Liver (tissue), 3 donors: ENCODE measurements around the gene USF2.

ENCODE experiments used
- GABPA ChIP-seq, 2 donors: IDR thresholded peaks in 1 of 2; conservative IDR thresholded peaks in 1 of 2; 2 replicates each; pipeline ENCODE4 v1.6.1; 2016; ENCODE audit warnings: antibody characterized with exemption in 2 of 2, mild to moderate bottlenecking in 1 of 2, moderate library complexity in 1 of 2
- NR2F2 ChIP-seq: IDR thresholded peaks from 2 replicates; pipeline ENCODE4 v1.6.1; 2016; ENCODE audit warnings: antibody characterized with exemption
- RAD21 ChIP-seq, 2 donors: IDR thresholded peaks; 2 replicates each; pipeline ENCODE4 v1.6.1; 2016; ENCODE audit warnings: antibody characterized with exemption in 2 of 2, mild to moderate bottlenecking in 2 of 2
- SP1 ChIP-seq: IDR thresholded peaks from 2 replicates; pipeline ENCODE4 v1.6.1; 2018; ENCODE audit warnings: antibody characterized with exemption, mild to moderate bottlenecking
- TAF1 ChIP-seq: conservative IDR thresholded peaks from 2 replicates; pipeline ENCODE4 v1.6.1; 2016; ENCODE audit warnings: antibody characterized with exemption, mild to moderate bottlenecking
- YY1 ChIP-seq: IDR thresholded peaks from 2 replicates; pipeline ENCODE4 v1.6.1; 2016; ENCODE audit warnings: antibody characterized with exemption, mild to moderate bottlenecking
- TF ChIP-seq, protein P1 (sequence below): IDR thresholded peaks from 2 replicates; pipeline ENCODE4 v1.6.1; 2016; ENCODE audit warnings: antibody characterized with exemption, mild to moderate bottlenecking
- TF ChIP-seq, protein P2 (sequence below): IDR thresholded peaks from 2 replicates; pipeline ENCODE4 v1.6.1; 2016; ENCODE audit warnings: antibody characterized with exemption
- TF ChIP-seq, protein P3 (sequence below): IDR thresholded peaks from 2 replicates; pipeline ENCODE4 v1.6.1; 2016; ENCODE audit warnings: antibody characterized with exemption
- TF ChIP-seq, protein P4 (sequence below): fragments of 150-350 bp; IDR thresholded peaks from 2 replicates; pipeline ENCODE4 v1.5.1; 2017; ENCODE audit warnings: improper control_type of control experiment, low read depth, low read length; ENCODE audit not compliant: missing input control
- TF ChIP-seq, protein P5 (sequence below): IDR thresholded peaks from 2 replicates; pipeline ENCODE4 v1.6.1; 2016; ENCODE audit warnings: antibody characterized with exemption
- donor health status: healthy.
- donor health status: healthy.

DNA sequence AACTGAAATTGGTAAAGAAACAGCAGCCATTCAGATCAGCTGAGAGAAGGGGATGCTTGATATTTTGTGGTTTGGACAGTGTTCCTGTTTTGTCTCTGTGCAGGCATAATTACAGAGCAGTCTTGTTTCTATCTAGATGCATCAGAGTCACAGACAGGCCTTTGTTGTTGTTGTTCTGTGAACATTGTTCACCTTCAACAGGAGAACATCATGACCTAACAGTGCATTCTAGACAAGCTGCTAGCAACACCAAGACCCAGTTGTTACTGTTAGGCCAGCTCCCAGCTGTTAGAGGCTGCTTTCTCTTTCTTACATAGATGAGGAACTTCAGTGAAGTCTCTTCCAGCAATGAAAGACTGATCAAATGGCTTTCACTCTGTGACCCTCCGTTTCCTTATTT lies 28.4 kb upstream of the USF2 start:
- TF ChIP-seq, protein P1, sequence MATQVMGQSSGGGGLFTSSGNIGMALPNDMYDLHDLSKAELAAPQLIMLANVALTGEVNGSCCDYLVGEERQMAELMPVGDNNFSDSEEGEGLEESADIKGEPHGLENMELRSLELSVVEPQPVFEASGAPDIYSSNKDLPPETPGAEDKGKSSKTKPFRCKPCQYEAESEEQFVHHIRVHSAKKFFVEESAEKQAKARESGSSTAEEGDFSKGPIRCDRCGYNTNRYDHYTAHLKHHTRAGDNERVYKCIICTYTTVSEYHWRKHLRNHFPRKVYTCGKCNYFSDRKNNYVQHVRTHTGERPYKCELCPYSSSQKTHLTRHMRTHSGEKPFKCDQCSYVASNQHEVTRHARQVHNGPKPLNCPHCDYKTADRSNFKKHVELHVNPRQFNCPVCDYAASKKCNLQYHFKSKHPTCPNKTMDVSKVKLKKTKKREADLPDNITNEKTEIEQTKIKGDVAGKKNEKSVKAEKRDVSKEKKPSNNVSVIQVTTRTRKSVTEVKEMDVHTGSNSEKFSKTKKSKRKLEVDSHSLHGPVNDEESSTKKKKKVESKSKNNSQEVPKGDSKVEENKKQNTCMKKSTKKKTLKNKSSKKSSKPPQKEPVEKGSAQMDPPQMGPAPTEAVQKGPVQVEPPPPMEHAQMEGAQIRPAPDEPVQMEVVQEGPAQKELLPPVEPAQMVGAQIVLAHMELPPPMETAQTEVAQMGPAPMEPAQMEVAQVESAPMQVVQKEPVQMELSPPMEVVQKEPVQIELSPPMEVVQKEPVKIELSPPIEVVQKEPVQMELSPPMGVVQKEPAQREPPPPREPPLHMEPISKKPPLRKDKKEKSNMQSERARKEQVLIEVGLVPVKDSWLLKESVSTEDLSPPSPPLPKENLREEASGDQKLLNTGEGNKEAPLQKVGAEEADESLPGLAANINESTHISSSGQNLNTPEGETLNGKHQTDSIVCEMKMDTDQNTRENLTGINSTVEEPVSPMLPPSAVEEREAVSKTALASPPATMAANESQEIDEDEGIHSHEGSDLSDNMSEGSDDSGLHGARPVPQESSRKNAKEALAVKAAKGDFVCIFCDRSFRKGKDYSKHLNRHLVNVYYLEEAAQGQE, result no peak
- TF ChIP-seq, protein P2, sequence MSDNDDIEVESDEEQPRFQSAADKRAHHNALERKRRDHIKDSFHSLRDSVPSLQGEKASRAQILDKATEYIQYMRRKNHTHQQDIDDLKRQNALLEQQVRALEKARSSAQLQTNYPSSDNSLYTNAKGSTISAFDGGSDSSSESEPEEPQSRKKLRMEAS, result no peak
- TF ChIP-seq, protein P3, sequence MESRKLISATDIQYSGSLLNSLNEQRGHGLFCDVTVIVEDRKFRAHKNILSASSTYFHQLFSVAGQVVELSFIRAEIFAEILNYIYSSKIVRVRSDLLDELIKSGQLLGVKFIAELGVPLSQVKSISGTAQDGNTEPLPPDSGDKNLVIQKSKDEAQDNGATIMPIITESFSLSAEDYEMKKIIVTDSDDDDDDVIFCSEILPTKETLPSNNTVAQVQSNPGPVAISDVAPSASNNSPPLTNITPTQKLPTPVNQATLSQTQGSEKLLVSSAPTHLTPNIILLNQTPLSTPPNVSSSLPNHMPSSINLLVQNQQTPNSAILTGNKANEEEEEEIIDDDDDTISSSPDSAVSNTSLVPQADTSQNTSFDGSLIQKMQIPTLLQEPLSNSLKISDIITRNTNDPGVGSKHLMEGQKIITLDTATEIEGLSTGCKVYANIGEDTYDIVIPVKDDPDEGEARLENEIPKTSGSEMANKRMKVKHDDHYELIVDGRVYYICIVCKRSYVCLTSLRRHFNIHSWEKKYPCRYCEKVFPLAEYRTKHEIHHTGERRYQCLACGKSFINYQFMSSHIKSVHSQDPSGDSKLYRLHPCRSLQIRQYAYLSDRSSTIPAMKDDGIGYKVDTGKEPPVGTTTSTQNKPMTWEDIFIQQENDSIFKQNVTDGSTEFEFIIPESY, result no peak
- TF ChIP-seq, protein P4, sequence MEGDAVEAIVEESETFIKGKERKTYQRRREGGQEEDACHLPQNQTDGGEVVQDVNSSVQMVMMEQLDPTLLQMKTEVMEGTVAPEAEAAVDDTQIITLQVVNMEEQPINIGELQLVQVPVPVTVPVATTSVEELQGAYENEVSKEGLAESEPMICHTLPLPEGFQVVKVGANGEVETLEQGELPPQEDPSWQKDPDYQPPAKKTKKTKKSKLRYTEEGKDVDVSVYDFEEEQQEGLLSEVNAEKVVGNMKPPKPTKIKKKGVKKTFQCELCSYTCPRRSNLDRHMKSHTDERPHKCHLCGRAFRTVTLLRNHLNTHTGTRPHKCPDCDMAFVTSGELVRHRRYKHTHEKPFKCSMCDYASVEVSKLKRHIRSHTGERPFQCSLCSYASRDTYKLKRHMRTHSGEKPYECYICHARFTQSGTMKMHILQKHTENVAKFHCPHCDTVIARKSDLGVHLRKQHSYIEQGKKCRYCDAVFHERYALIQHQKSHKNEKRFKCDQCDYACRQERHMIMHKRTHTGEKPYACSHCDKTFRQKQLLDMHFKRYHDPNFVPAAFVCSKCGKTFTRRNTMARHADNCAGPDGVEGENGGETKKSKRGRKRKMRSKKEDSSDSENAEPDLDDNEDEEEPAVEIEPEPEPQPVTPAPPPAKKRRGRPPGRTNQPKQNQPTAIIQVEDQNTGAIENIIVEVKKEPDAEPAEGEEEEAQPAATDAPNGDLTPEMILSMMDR, result no peak
- TF ChIP-seq RAD21 (IDR thresholded peaks at IDR 0.05), result no peak
- TF ChIP-seq SP1, result no peak
- no peak for TF ChIP-seq GABPA (IDR thresholded peaks at IDR 0.05 in 1 of 2, conservative IDR thresholded peaks at IDR 0.05 in 1 of 2)
- TF ChIP-seq TAF1, result no peak
- TF ChIP-seq YY1, result no peak
- TF ChIP-seq, protein P5, sequence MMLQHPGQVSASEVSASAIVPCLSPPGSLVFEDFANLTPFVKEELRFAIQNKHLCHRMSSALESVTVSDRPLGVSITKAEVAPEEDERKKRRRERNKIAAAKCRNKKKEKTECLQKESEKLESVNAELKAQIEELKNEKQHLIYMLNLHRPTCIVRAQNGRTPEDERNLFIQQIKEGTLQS, result no peak
- TF ChIP-seq NR2F2, result no peak
